K562 (cell line): Measurements from ENCODE around the gene TMEM204. TPM values are rescaled to one million over a fixed set of nuclear protein-coding genes. Genes with fewer than 3 reads are reported as not detected.

Experiments
- ATAC-seq: fragments of 200-7000 bp; cut with Tn5 transposase; 3 replicates; pipeline ENCODE4 v1.9.1; 2020; ENCODE audit warnings: moderate library complexity
- BruUV-seq: library from RNA; stranded (reverse); fragments of 400-500 nt; replicated peaks from 2 replicates; lab custom pipeline; 2021; lab: Mats Ljungman, UMichigan
- CTCF ChIA-PET: fragments of 300-600 bp; formaldehyde crosslinking; extraction: SDS; loops from one replicate; lab custom pipeline; 2021; ENCODE audit warnings: low intra/inter-chr PET ratio; lab: Yijun Ruan, JAX
- POLR2A ChIA-PET: fragments of 300-600, 350-650 bp; sonication (Branson Sonifier 250); formaldehyde crosslinking; extraction: SDS; loops from one replicate; lab custom pipeline; 2021; ENCODE audit warnings: antibody characterized with exemption, inconsistent platforms; lab: Yijun Ruan, JAX
- DNase-seq, 4 experiments: peaks; one replicate each; pipeline versions ENCODE4 v3.0.0 to v3.0.0-alpha.2; 2011 to 2018; ENCODE audit warnings: low spot score in 3 of 4, mixed read lengths in 3 of 4; ENCODE audit errors: extremely low read depth in 1 of 4
- FAIRE-seq: peaks from 2 replicates; lab custom pipeline; 2011; peaks lifted over from hg19 to GRCh38; lab: Jason Lieb, UNC
- H2AFZ ChIP-seq: 2 replicates; pipeline ENCODE4 v1.6.0; 2011; ENCODE audit warnings: low read depth, low read length, control low read depth, inconsistent platforms
- H3K27ac ChIP-seq: fragments of 200-600 bp; 3 replicates; pipeline ENCODE4 v1.8.0; 2011; ENCODE audit warnings: low read depth, mild to moderate bottlenecking, control low read depth, inconsistent platforms, low read length, moderate library complexity, mixed read lengths; ENCODE audit errors: extremely low read depth
- H3K27me3 ChIP-seq, 2 experiments: fragments of 300-600 bp in 1 of 2; 2 replicates in 1 of 2; 3 replicates in 1 of 2; pipeline versions ENCODE4 v1.6.0 to v1.8.0; 2011; ENCODE audit warnings: inconsistent platforms in 2 of 2, low read length in 2 of 2, mild to moderate bottlenecking in 1 of 2, mixed read lengths in 1 of 2, moderate library complexity in 1 of 2; ENCODE audit not compliant: control insufficient read depth in 2 of 2, insufficient read depth in 2 of 2
- H3K36me3 ChIP-seq: fragments of 300-600 bp; 3 replicates; pipeline ENCODE4 v1.8.0; 2011; ENCODE audit warnings: mild to moderate bottlenecking, low read length, inconsistent platforms; ENCODE audit not compliant: control insufficient read depth, insufficient read depth
- H3K4me1 ChIP-seq, 2 experiments: fragments of 200-600 bp in 1 of 2; replicated peaks in 1 of 2; 2 replicates in 1 of 2; 3 replicates in 1 of 2; pipeline versions ENCODE4 v1.5.1 to v1.8.0; 2011; ENCODE audit warnings: inconsistent platforms in 2 of 2, low read length in 2 of 2, mild to moderate bottlenecking in 1 of 2, mixed read lengths in 1 of 2, moderate library complexity in 1 of 2; ENCODE audit not compliant: control insufficient read depth in 2 of 2, insufficient read depth in 2 of 2
- H3K4me2 ChIP-seq: 2 replicates; pipeline ENCODE4 v1.6.1; 2011; ENCODE audit warnings: low read length, control low read depth, inconsistent platforms, mixed read lengths; ENCODE audit not compliant: insufficient read depth
- H3K4me3 ChIP-seq: fragments of 200-600 bp; sonication (generic), shearing (Covaris generic); 2 replicates; pipeline ENCODE4 v1.5.1; 2016; ENCODE audit warnings: control low read depth, inconsistent platforms
- H3K79me2 ChIP-seq: fragments of 200-600 bp; 3 replicates; pipeline ENCODE4 v1.8.0; 2011; ENCODE audit warnings: low read length, inconsistent platforms; ENCODE audit not compliant: control insufficient read depth, insufficient read depth
- H3K9ac ChIP-seq, 2 experiments: 2 replicates each; pipeline versions ENCODE4 v1.6.0 to v1.6.1; 2011; ENCODE audit warnings: low read depth in 2 of 2, low read length in 2 of 2, control low read depth in 1 of 2, inconsistent platforms in 1 of 2, mild to moderate bottlenecking in 1 of 2, mixed read lengths in 1 of 2; ENCODE audit not compliant: insufficient read depth in 1 of 2
- H3K9me1 ChIP-seq: one replicate; pipeline ENCODE4 v1.6.0; 2011; ENCODE audit warnings: inconsistent platforms, mild to moderate bottlenecking, low read length, moderate library complexity; ENCODE audit not compliant: control insufficient read depth, insufficient read depth
- H3K9me3 ChIP-seq: replicated peaks from 2 replicates; pipeline ENCODE4 v1.5.1; 2011; ENCODE audit warnings: low read depth, low read length, inconsistent platforms; ENCODE audit not compliant: control insufficient read depth, insufficient read depth
- H4K20me1 ChIP-seq: replicated peaks from 2 replicates; pipeline ENCODE4 v1.6.1; 2011; ENCODE audit warnings: low read length, inconsistent platforms, mixed read lengths; ENCODE audit not compliant: control insufficient read depth, insufficient read depth
- MYC ChIP-seq, 2 experiments: fragments of 250-450 bp in 1 of 2; sonication (Bioruptor Pico) in 1 of 2; IDR thresholded peaks; 2 replicates each; pipeline versions ENCODE4 v1.5.1 to v1.6.1; 2012 to 2021; ENCODE audit warnings: low read depth in 2 of 2, borderline replicate concordance in 1 of 2, improper control_type of control experiment in 1 of 2, low read length in 1 of 2, mild to moderate bottlenecking in 1 of 2, moderate library complexity in 1 of 2
- PML ChIP-seq: IDR thresholded peaks from 2 replicates; pipeline ENCODE4 v1.6.1; 2012; ENCODE audit warnings: low read length, inconsistent platforms
- POLR3A ChIP-seq: IDR thresholded peaks from 2 replicates; pipeline ENCODE4 v1.6.1; 2011; ENCODE audit warnings: borderline replicate concordance, mild to moderate bottlenecking, moderate library complexity; ENCODE audit not compliant: insufficient read length, insufficient read depth; ENCODE audit errors: extremely low read depth
- RBM15 ChIP-seq: fragments of 200-400 bp; formaldehyde crosslinking; IDR thresholded peaks from 2 replicates; pipeline ENCODE4 v1.6.1; 2018; ENCODE audit warnings: mild to moderate bottlenecking, low read length, moderate library complexity; ENCODE audit not compliant: insufficient read depth
- TAF1 ChIP-seq: IDR thresholded peaks from 2 replicates; pipeline ENCODE4 v1.6.1; 2011; ENCODE audit warnings: mild to moderate bottlenecking, low read length, moderate library complexity; ENCODE audit not compliant: insufficient read depth, control insufficient read depth, severe bottlenecking; ENCODE audit errors: extremely low read depth
- ZNF551 ChIP-seq: fragments of 250-450 bp; sonication (Bioruptor Pico); IDR thresholded peaks from 2 replicates; pipeline ENCODE4 v1.5.0; 2021; ENCODE audit warnings: mild to moderate bottlenecking, moderate library complexity
- ZSCAN29 ChIP-seq: fragments of 450-650 bp; IDR thresholded peaks from 2 replicates; pipeline ENCODE4 v1.6.1; 2017
- WGBS: fragments of 100-300 bp; shearing (Covaris generic); methylation state at CpG from one replicate; pipeline ENCODE4 v1.1.6; 2016; ENCODE audit warnings: low coverage, mixed read lengths; ENCODE audit not compliant: insufficient coverage; ENCODE audit errors: missing lambda C conversion rate; 5-methylcytosine and 5-hydroxymethylcytosine counted together
- in situ Hi-C: fragments of 300-500 bp; cut with MboI; formaldehyde crosslinking; loops from 4 replicates; pipeline ENCODE4 v1.15.0; 2018; ENCODE audit warnings: inconsistent platforms, mixed read lengths
- intact Hi-C: fragments of 100-400 bp; cut with micrococcal nuclease; formaldehyde crosslinking; loops from 2 replicates; pipeline ENCODE4 v1.14.2; 2022
- polyA plus RNA-seq, 8 experiments: library from polyadenylated mRNA; depleted of rRNA in 4 of 8; stranded (reverse) in 5 of 8; unstranded in 3 of 8; fragments of >200 nt; fragmentation: Nextera tagmentation in 2 of 8; fragmentation: Illumina TruSeq in 1 of 8; extraction: Ambion mirVana in 2 of 8; extraction: Trizol in 1 of 8; gene quantifications; 2 replicates each; pipeline versions ENCODE4 v1.2.1 to v1.2.3, GENCODE V29; 2011 to 2014; ENCODE audit warnings: inconsistent platforms in 1 of 8, missing spikeins in 1 of 8
- total RNA-seq, 7 experiments: library from RNA; depleted of rRNA in 6 of 7; stranded (reverse); fragments of >200 nt in 6 of 7; fragmentation: Illumina TruSeq in 2 of 7; extraction: Trizol in 2 of 7; gene quantifications; 2 replicates each; pipeline versions ENCODE4 v1.2.1 to v1.2.3, GENCODE V29; 2011 to 2021; ENCODE audit warnings: low replicate concordance in 1 of 7
- TF ChIP-seq, protein P1 (sequence below): fragments of 250-450 bp; sonication (Bioruptor Pico); IDR thresholded peaks from 2 replicates; pipeline ENCODE4 v1.8.0; 2022; ENCODE audit warnings: moderate library complexity, mild to moderate bottlenecking, inconsistent platforms
- TF ChIP-seq, protein P2 (sequence below): fragments of 450-650 bp; IDR thresholded peaks from 2 replicates; pipeline ENCODE4 v1.6.1; 2016; ENCODE audit warnings: mild to moderate bottlenecking, moderate library complexity

TMEM204 gene
- total and polyA plus RNA-seq, 9 of the 15 experiments (the other 6 are each of a cell fraction or from before 2014, with no cell fraction given): 0.04 to 0.18 TPM; not detected in 7

DNA sequence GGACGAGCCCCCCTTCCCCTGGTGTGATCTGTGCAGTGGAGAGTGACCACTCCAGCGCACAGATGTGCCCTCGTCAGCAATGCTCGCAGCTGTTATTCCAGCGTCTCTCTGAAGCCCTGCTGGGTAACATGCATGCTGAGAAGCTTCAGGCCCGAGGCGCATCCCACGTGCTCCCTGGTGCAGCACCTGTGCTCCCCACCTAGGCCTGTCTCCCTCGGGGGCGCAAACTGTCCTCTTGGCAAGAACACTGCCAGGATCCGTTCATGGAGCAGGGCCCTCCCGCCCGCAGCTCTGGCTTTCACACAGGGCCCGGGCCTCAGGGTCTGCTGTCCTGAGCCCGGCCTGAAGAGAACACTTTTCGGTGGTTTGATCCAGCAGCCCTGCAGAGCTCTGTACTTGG, 13.0 kb downstream of the TMEM204 start:
- ATAC-seq (no peak), DNase-seq (no peak), FAIRE-seq (no peak)
- intact Hi-C loops: no loop called here
- no peaks in the 10 kb centered on the region for H3K9me1 ChIP-seq
- in situ Hi-C loops: no loop called here
- H3K27ac ChIP-seq: no peak overlapping the region
- H3K4me1 ChIP-seq: peaks cover 11 to 44% of the 10 kb centered on the region in 2 experiments; a peak in 4 of 5 replicates
- peaks cover 2 to 24% of the 10 kb centered on the region in 2 experiments; a peak in 4 of 5 replicates for H3K27me3 ChIP-seq
- H3K4me2 ChIP-seq: no peak overlapping the region
- CTCF ChIA-PET: no interaction called here
- no peaks in the 10 kb centered on the region for H3K79me2 ChIP-seq
- no peak overlapping the region for H3K9ac ChIP-seq
- no peak overlapping the region for H3K4me3 ChIP-seq
- H3K9me3 ChIP-seq: no peaks in the 10 kb centered on the region
- POLR2A ChIA-PET: no interaction called here
- H2AFZ ChIP-seq: no peak overlapping the region
- H3K36me3 ChIP-seq: no peaks in the 10 kb centered on the region
- H4K20me1 ChIP-seq: no peaks in the 10 kb centered on the region
- 71% methylated on average over 14 of the region's 16 CpGs for WGBS
- BruUV-seq: no TSS peak
- TF ChIP-seq, protein P1, sequence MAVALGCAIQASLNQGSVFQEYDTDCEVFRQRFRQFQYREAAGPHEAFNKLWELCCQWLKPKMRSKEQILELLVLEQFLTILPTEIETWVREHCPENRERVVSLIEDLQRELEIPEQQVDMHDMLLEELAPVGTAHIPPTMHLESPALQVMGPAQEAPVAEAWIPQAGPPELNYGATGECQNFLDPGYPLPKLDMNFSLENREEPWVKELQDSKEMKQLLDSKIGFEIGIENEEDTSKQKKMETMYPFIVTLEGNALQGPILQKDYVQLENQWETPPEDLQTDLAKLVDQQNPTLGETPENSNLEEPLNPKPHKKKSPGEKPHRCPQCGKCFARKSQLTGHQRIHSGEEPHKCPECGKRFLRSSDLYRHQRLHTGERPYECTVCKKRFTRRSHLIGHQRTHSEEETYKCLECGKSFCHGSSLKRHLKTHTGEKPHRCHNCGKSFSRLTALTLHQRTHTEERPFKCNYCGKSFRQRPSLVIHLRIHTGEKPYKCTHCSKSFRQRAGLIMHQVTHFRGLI (CRISPR knock-in tag): no peak
- no peak for TF ChIP-seq ZNF551
- no peak for TF ChIP-seq TAF1
- TF ChIP-seq RBM15: no peak
- no peak for TF ChIP-seq MYC (IDR thresholded peaks at IDR 0.05; ENCODE audit: low read depth, low read length)
- TF ChIP-seq MYC (CRISPR knock-in tag; IDR thresholded peaks at IDR 0.05; ENCODE audit: borderline replicate concordance, low read depth): no peak
- TF ChIP-seq PML: no peak
- no peak for TF ChIP-seq ZSCAN29
- no peak for TF ChIP-seq POLR3A
- TF ChIP-seq, protein P2, sequence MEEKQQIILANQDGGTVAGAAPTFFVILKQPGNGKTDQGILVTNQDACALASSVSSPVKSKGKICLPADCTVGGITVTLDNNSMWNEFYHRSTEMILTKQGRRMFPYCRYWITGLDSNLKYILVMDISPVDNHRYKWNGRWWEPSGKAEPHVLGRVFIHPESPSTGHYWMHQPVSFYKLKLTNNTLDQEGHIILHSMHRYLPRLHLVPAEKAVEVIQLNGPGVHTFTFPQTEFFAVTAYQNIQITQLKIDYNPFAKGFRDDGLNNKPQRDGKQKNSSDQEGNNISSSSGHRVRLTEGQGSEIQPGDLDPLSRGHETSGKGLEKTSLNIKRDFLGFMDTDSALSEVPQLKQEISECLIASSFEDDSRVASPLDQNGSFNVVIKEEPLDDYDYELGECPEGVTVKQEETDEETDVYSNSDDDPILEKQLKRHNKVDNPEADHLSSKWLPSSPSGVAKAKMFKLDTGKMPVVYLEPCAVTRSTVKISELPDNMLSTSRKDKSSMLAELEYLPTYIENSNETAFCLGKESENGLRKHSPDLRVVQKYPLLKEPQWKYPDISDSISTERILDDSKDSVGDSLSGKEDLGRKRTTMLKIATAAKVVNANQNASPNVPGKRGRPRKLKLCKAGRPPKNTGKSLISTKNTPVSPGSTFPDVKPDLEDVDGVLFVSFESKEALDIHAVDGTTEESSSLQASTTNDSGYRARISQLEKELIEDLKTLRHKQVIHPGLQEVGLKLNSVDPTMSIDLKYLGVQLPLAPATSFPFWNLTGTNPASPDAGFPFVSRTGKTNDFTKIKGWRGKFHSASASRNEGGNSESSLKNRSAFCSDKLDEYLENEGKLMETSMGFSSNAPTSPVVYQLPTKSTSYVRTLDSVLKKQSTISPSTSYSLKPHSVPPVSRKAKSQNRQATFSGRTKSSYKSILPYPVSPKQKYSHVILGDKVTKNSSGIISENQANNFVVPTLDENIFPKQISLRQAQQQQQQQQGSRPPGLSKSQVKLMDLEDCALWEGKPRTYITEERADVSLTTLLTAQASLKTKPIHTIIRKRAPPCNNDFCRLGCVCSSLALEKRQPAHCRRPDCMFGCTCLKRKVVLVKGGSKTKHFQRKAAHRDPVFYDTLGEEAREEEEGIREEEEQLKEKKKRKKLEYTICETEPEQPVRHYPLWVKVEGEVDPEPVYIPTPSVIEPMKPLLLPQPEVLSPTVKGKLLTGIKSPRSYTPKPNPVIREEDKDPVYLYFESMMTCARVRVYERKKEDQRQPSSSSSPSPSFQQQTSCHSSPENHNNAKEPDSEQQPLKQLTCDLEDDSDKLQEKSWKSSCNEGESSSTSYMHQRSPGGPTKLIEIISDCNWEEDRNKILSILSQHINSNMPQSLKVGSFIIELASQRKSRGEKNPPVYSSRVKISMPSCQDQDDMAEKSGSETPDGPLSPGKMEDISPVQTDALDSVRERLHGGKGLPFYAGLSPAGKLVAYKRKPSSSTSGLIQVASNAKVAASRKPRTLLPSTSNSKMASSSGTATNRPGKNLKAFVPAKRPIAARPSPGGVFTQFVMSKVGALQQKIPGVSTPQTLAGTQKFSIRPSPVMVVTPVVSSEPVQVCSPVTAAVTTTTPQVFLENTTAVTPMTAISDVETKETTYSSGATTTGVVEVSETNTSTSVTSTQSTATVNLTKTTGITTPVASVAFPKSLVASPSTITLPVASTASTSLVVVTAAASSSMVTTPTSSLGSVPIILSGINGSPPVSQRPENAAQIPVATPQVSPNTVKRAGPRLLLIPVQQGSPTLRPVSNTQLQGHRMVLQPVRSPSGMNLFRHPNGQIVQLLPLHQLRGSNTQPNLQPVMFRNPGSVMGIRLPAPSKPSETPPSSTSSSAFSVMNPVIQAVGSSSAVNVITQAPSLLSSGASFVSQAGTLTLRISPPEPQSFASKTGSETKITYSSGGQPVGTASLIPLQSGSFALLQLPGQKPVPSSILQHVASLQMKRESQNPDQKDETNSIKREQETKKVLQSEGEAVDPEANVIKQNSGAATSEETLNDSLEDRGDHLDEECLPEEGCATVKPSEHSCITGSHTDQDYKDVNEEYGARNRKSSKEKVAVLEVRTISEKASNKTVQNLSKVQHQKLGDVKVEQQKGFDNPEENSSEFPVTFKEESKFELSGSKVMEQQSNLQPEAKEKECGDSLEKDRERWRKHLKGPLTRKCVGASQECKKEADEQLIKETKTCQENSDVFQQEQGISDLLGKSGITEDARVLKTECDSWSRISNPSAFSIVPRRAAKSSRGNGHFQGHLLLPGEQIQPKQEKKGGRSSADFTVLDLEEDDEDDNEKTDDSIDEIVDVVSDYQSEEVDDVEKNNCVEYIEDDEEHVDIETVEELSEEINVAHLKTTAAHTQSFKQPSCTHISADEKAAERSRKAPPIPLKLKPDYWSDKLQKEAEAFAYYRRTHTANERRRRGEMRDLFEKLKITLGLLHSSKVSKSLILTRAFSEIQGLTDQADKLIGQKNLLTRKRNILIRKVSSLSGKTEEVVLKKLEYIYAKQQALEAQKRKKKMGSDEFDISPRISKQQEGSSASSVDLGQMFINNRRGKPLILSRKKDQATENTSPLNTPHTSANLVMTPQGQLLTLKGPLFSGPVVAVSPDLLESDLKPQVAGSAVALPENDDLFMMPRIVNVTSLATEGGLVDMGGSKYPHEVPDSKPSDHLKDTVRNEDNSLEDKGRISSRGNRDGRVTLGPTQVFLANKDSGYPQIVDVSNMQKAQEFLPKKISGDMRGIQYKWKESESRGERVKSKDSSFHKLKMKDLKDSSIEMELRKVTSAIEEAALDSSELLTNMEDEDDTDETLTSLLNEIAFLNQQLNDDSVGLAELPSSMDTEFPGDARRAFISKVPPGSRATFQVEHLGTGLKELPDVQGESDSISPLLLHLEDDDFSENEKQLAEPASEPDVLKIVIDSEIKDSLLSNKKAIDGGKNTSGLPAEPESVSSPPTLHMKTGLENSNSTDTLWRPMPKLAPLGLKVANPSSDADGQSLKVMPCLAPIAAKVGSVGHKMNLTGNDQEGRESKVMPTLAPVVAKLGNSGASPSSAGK: no peak
